Sigmoid colon (tissue), 7 donors: ENCODE results near the gene DLX1. TPM values are rescaled to one million over a fixed set of nuclear protein-coding genes. Genes with fewer than 3 reads are reported as not detected.

ENCODE experiments used
- DNase-seq: peaks from one replicate; pipeline ENCODE4 v3.0.0-alpha.2; 2019
- H3K27ac ChIP-seq, 4 donors: fragments of 200-600 bp; sonication (generic); one replicate each; pipeline ENCODE4 v1.5.1; 2016 to 2019; ENCODE audit warnings: mild to moderate bottlenecking in 1 of 4
- H3K27me3 ChIP-seq, 3 donors: fragments of 200-600 bp; sonication (generic); one replicate each; pipeline ENCODE4 v1.5.1; 2019; ENCODE audit warnings: mild to moderate bottlenecking in 1 of 3
- H3K36me3 ChIP-seq, 4 donors: fragments of 200-600 bp; sonication (generic); one replicate each; pipeline ENCODE4 v1.5.1; 2016 to 2019
- H3K4me1 ChIP-seq, 4 donors: fragments of 200-600 bp; sonication (generic); one replicate each; pipeline ENCODE4 v1.5.1; 2017 to 2019
- H3K4me3 ChIP-seq, 4 donors: fragments of 200-600 bp; sonication (generic); one replicate each; pipeline ENCODE4 v1.5.1; 2017 to 2019; ENCODE audit warnings: mild to moderate bottlenecking in 2 of 4, moderate library complexity in 1 of 4
- H3K9me3 ChIP-seq, 4 donors: fragments of 200-600 bp in 3 of 4; sonication (generic) in 3 of 4; one replicate each; pipeline versions ENCODE4 v1.5.1 to v1.6.1; 2013 to 2019
- CTCF ChIP-seq, 4 experiments: fragments of 450-650 bp in 3 of 4; fragments of 200-600 bp in 1 of 4; IDR thresholded peaks; one replicate each; pipeline ENCODE4 v1.5.1; 2016 to 2019; ENCODE audit warnings: antibody characterized with exemption in 4 of 4, mild to moderate bottlenecking in 3 of 4, moderate library complexity in 2 of 4
- EP300 ChIP-seq, 4 donors: sonication (generic); formaldehyde crosslinking; IDR thresholded peaks; one replicate each; pipeline ENCODE4 v1.6.1; 2017; ENCODE audit warnings: antibody characterized with exemption in 4 of 4
- POLR2A ChIP-seq, 2 donors: fragments of 450-650 bp; IDR thresholded peaks; one replicate each; pipeline ENCODE4 v1.6.1; 2016; ENCODE audit warnings: antibody characterized with exemption in 2 of 2, mild to moderate bottlenecking in 2 of 2, moderate library complexity in 2 of 2
- POLR2AphosphoS5 ChIP-seq, 4 donors: sonication (generic); formaldehyde crosslinking; IDR thresholded peaks; one replicate each; pipeline ENCODE4 v1.6.1; 2017; ENCODE audit warnings: antibody characterized with exemption in 4 of 4
- WGBS, 2 donors: extraction: QIAGEN DNeasy Blood & Tissue Kit; methylation state at CpG; one replicate each; pipeline ENCODE4 v1.1.7; 2013; 5-methylcytosine and 5-hydroxymethylcytosine counted together
- intact Hi-C: fragments of 100-400 bp; cut with DNase I; formaldehyde crosslinking; loops from one replicate; pipeline ENCODE4 v1.15.1; 2023
- polyA plus RNA-seq, 3 donors: library from polyadenylated mRNA; stranded (reverse); fragments of 200-250 nt; gene quantifications; one replicate each; pipeline ENCODE4 v1.2.3, GENCODE V29; 2013
- total RNA-seq, 4 donors: library from RNA; depleted of rRNA; stranded (reverse); fragments of >200 nt; gene quantifications; one replicate each; pipeline ENCODE4 v1.1.0, GENCODE V29; 2016
- donor health status: healthy with polysubstance abuse.
- donor health status: Bipolar disorder and iron deficiency.
- donor health status: healthy.

DLX1 gene
- total RNA-seq (1 to 10 TPM in 1 of 4 donors, under 1 TPM in 3; 0.27 to 1.1 (median 0.52) TPM), polyA plus RNA-seq (under 1 TPM in 1 of 3 donors, not detected in 2; 0.22 TPM)

GRCh38 chr2:172085460-172086159 is at the start of gene DLX1:
DLX1 (plus strand) TSS chr2:172085507; CDS start chr2:172085678, 171 bp downstream.
- Histone ChIP-seq H3K36me3 (no peaks in the 10 kb centered on the region), H3K9me3 (no peaks in the 10 kb centered on the region), H3K27me3 (peaks cover 96 to 100% (median 100%) of the 10 kb centered on the region in 3 donors), H3K4me3 (peak within 1 kb of the TSS; percentile 15 to 50 (median 40)), H3K27ac (peak within 1 kb of the TSS in 2 of 4 donors; percentile 16 to 33), H3K4me1 (peaks cover 0 to 58% (median 36%) of the 10 kb centered on the region in 4 donors)
- WGBS, 2 donors: 3 to 4% methylated on average over 34 of the region's 34 CpGs
- TF ChIP-seq CTCF (IDR thresholded peaks at IDR 0.05) (no peak), POLR2AphosphoS5 (IDR thresholded peaks at IDR 0.05) (peak in 1 of 4 donors; percentile 3)
- intact Hi-C loops: loop anchor here (10.0 kb wide), 1 partner anchor 191 kb away; the partner anchor contains the start of gene SLC25A12
- peak; percentile 60 for DNase-seq

- no peak overlapping the region for H3K27ac ChIP-seq
- intact Hi-C loops: no loop called here
- no peaks in the 10 kb centered on the region for H3K36me3 ChIP-seq
- no peak for DNase-seq
- 89 to 94% methylated on average over 3 of the region's 3 CpGs for WGBS, 2 donors
- no peaks in the 10 kb centered on the region for H3K27me3 ChIP-seq
- TF ChIP-seq EP300 (IDR thresholded peaks at IDR 0.05): no peak
- no peak for TF ChIP-seq POLR2AphosphoS5 (IDR thresholded peaks at IDR 0.05)
- TF ChIP-seq CTCF (IDR thresholded peaks at IDR 0.05): no peak
- no peak for TF ChIP-seq POLR2A (IDR thresholded peaks at IDR 0.05)
- no peaks in the 10 kb centered on the region for H3K9me3 ChIP-seq
- H3K4me3 ChIP-seq: no peak overlapping the region
- no peaks in the 10 kb centered on the region for H3K4me1 ChIP-seq
Measured at GRCh38 chr2:172038121-172038520, 47.2 kb upstream of the DLX1 start.

- intact Hi-C loops: no loop called here
- Histone ChIP-seq H3K4me1 (no peaks in the 10 kb centered on the region), H3K9me3 (no peaks in the 10 kb centered on the region), H3K27me3 (no peaks in the 10 kb centered on the region), H3K36me3 (no peaks in the 10 kb centered on the region), H3K27ac (no peak overlapping the region), H3K4me3 (no peak overlapping the region)
- no peak for TF ChIP-seq CTCF (IDR thresholded peaks at IDR 0.05)
- TF ChIP-seq POLR2AphosphoS5 (IDR thresholded peaks at IDR 0.05): no peak
- no peak for TF ChIP-seq POLR2A (IDR thresholded peaks at IDR 0.05)
- TF ChIP-seq EP300 (IDR thresholded peaks at IDR 0.05): no peak
- WGBS, 2 donors: 88 to 92% methylated on average over 2 of the region's 2 CpGs
- DNase-seq: no peak
Measured at GRCh38 chr2:172038604-172039003, 46.7 kb upstream of the DLX1 start.

GRCh38 chr2:172039011-172039704 is 46.1 kb upstream of the DLX1 start:
- intact Hi-C loops: no loop called here
- TF ChIP-seq POLR2AphosphoS5 (IDR thresholded peaks at IDR 0.05) (no peak), POLR2A (IDR thresholded peaks at IDR 0.05) (no peak), EP300 (IDR thresholded peaks at IDR 0.05) (no peak), CTCF (IDR thresholded peaks at IDR 0.05) (no peak)
- Histone ChIP-seq H3K27ac (no peak overlapping the region), H3K4me3 (no peak overlapping the region), H3K9me3 (no peaks in the 10 kb centered on the region), H3K27me3 (no peaks in the 10 kb centered on the region), H3K4me1 (no peaks in the 10 kb centered on the region), H3K36me3 (no peaks in the 10 kb centered on the region)
- no peak for DNase-seq
- WGBS, 2 donors: 81 to 87% methylated on average over 3 of the region's 3 CpGs
